A549 (cell line): ENCODE results near the gene MYH11.

Experiments
- CTCF ChIP-seq: fragments of >200 bp; sonication (Bioruptor Twin); formaldehyde crosslinking; IDR thresholded peaks from 3 replicates; pipeline ENCODE4 v1.5.1; 2016
- HOXA7 ChIP-seq: fragments of 250-450 bp; sonication (Bioruptor Pico); IDR thresholded peaks from 2 replicates; pipeline ENCODE4 v1.5.0; 2020; ENCODE audit warnings: mild to moderate bottlenecking, moderate library complexity
- JUN ChIP-seq, 2 experiments: fragments of >200 bp; sonication (Bioruptor Twin); formaldehyde crosslinking; IDR thresholded peaks; 2 replicates in 1 of 2; 3 replicates in 1 of 2; pipeline ENCODE4 v1.6.1; 2016 to 2017
- USF2 ChIP-seq: fragments of 450-650 bp; IDR thresholded peaks from 2 replicates; pipeline ENCODE4 v1.6.1; 2014; ENCODE audit warnings: antibody characterized with exemption
- TF ChIP-seq, protein P1 (sequence below): IDR thresholded peaks from 2 replicates; pipeline ENCODE4 v1.6.1; 2012

- no peak for TF ChIP-seq CTCF
- TF ChIP-seq, protein P1, sequence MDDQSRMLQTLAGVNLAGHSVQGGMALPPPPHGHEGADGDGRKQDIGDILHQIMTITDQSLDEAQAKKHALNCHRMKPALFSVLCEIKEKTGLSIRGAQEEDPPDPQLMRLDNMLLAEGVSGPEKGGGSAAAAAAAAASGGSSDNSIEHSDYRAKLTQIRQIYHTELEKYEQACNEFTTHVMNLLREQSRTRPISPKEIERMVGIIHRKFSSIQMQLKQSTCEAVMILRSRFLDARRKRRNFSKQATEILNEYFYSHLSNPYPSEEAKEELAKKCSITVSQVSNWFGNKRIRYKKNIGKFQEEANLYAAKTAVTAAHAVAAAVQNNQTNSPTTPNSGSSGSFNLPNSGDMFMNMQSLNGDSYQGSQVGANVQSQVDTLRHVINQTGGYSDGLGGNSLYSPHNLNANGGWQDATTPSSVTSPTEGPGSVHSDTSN: no peak
- TF ChIP-seq HOXA7: no peak
- TF ChIP-seq JUN (IDR thresholded peaks at IDR 0.05): no peak
- no peak for TF ChIP-seq USF2
Measured at GRCh38 chr16:15827299-15827698, 29.5 kb downstream of the MYH11 start.
